NK-92 treated with Interleukin-12 subunit alpha and Interleukin-12 subunit beta, amount 100 ng/mL, for 24 hours (cell line): ENCODE data around the gene TMEM270.

Experiments
- DNase-seq: peaks from one replicate; lab custom pipeline; 2025; lab: John Stamatoyannopoulos, UW

TMEM270 gene

GRCh38 chr7:73888959-73889358 lies 28.0 kb downstream of the TMEM270 start:
- DNase-seq, result no peak

- no peak for DNase-seq
Observed at GRCh38 chr7:73890555-73891147, 29.7 kb downstream of the TMEM270 start.

GRCh38 chr7:73891178-73891885 lies 30.4 kb downstream of the TMEM270 start:
- no peak for DNase-seq

- no peak for DNase-seq
Observed at GRCh38 chr7:73892003-73892999, 31.3 kb downstream of the TMEM270 start.

- no peak for DNase-seq
Observed at GRCh38 chr7:73893342-73894101, 32.6 kb downstream of the TMEM270 start.

GRCh38 chr7:73894166-73894565 lies 33.2 kb downstream of the TMEM270 start:
- DNase-seq, result no peak

- DNase-seq, result no peak
Observed at GRCh38 chr7:73894733-73895551, 34.0 kb downstream of the TMEM270 start.

GRCh38 chr7:73895626-73896025 lies 34.7 kb downstream of the TMEM270 start:
- no peak for DNase-seq

GRCh38 chr7:73896454-73896853 lies 35.5 kb downstream of the TMEM270 start:
- DNase-seq, result no peak

- DNase-seq, result no peak
Observed at GRCh38 chr7:73899731-73900142, 38.8 kb downstream of the TMEM270 start.

- DNase-seq, result no peak
Observed at GRCh38 chr7:73900286-73900685, 39.3 kb downstream of the TMEM270 start.

- no peak for DNase-seq
Observed at GRCh38 chr7:73901231-73901822, 40.4 kb downstream of the TMEM270 start.

GRCh38 chr7:73901823-73902597 lies 41.1 kb downstream of the TMEM270 start:
- no peak for DNase-seq

GRCh38 chr7:73903321-73904218 lies 42.6 kb downstream of the TMEM270 start:
- DNase-seq, result no peak

- no peak for DNase-seq
Observed at GRCh38 chr7:73904219-73905137, 43.5 kb downstream of the TMEM270 start.

GRCh38 chr7:73905360-73905759 lies 44.4 kb downstream of the TMEM270 start:
- DNase-seq, result no peak

- DNase-seq, result no peak
Observed at GRCh38 chr7:73906874-73907273, 45.9 kb downstream of the TMEM270 start.
